ENCODE measurements around the gene CDK5.

CDK5 gene

DNA sequence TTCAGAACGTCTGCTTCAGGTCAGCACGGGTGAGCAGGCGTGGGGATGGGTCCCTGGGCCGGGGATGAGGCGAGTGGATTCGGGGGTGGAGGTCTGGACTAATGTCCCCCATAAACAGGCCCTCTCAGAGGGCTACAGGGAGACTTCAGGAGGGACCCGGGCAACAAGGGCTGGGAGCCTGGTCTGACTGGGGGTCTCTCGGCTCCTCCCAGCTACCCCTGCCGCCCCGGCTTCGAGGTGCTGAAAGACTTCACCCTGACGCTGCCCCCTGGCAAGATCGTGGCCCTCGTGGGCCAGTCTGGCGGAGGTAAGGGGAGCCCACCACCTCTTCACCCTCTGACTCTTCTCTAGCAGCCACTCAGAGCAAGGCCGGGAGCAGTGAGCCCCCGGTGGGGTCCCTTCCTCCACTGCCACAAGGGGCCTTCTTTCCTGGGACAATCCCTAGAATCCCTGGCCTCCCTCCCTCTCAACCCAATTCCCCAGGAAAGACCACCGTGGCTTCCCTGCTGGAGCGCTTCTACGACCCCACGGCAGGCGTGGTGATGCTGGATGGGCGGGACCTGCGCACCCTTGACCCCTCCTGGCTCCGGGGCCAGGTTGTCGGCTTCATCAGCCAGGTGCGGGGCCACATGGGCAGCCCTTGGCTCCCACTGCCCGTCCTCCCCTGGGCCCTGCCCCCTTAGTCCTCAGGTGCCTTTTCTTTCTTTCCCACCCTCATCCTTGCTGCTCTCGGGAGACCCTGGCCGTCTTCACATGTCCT is 16.9 kb downstream of the CDK5 start:
- Histone ChIP-seq H3K9me3 (ENCODE audit: insufficient read depth, low read length) (no peaks in the 10 kb centered on the region), H3K4me3 (ENCODE audit: low read length) (no peak overlapping the region), H2AFZ (ENCODE audit: low read depth, low read length) (no peak overlapping the region), H3K27me3 (ENCODE audit: low read depth, low read length) (no peaks in the 10 kb centered on the region), H3K4me1 (ENCODE audit: low read length) (no peaks in the 10 kb centered on the region), H3K4me2 (ENCODE audit: low read length) (no peak overlapping the region), H3K9ac (ENCODE audit: low read length) (no peak overlapping the region), H3K79me2 (ENCODE audit: low read length) (no peaks in the 10 kb centered on the region), H3K36me3 (replicated peaks; ENCODE audit: low read depth, low read length) (no peaks in the 10 kb centered on the region), H3K27ac (ENCODE audit: low read length) (no peak overlapping the region), H4K20me1 (ENCODE audit: insufficient read depth, low read length) (no peaks in the 10 kb centered on the region)
- no peak for TF ChIP-seq CTCF (IDR thresholded peaks at IDR 0.05; ENCODE audit: low read depth, low read length)
- no peak for TF ChIP-seq EZH2phosphoT487 (IDR thresholded peaks at IDR 0.05; ENCODE audit: low read depth)

DNA sequence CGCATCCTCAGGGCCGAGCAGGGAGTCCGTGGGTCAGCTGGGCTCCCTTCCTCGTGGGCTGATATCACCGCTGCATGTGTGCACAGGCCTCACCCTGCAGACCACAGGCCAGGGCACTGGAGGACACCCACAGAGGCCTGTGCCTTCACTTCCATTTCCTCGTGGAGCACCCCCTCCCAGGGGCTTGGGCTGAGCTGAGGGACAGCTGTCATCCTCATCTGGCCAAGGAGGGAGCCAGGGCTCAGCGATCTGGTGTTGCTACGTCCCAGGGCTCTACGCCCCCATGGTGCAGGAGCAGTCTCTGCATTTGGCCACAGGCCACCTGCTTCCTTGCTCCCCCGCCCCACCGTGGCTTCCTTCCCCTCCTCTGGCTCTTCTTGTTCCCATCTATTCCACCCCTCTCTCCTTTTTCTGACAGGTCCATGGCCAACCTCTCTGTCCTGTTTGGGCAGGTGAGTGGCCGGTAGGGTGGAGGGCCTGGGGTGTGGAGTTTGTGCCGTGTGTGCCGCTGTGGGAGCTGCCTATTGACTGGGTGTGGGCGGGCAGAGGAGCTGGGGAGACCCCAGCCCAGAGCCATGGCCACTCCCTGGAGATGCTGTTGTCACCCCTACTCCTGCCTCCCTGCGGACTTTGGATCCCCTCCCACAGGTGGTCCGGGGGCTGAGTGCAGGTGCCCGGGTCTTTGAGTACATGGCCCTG is 17.7 kb downstream of the CDK5 start:
- H3K4me1 ChIP-seq (ENCODE audit: low read length) = no peaks in the 10 kb centered on the region
- no peak for TF ChIP-seq CTCF (IDR thresholded peaks at IDR 0.05; ENCODE audit: low read depth, low read length)
- no peak for TF ChIP-seq EZH2phosphoT487 (IDR thresholded peaks at IDR 0.05; ENCODE audit: low read depth)
- no peaks in the 10 kb centered on the region for H3K79me2 ChIP-seq (ENCODE audit: low read length)
- H3K27me3 ChIP-seq (ENCODE audit: low read depth, low read length) = no peaks in the 10 kb centered on the region
- no peak overlapping the region for H3K27ac ChIP-seq (ENCODE audit: low read length)
- no peak overlapping the region for H3K9ac ChIP-seq (ENCODE audit: low read length)
- no peak overlapping the region for H3K4me2 ChIP-seq (ENCODE audit: low read length)
- H3K9me3 ChIP-seq (ENCODE audit: insufficient read depth, low read length) = no peaks in the 10 kb centered on the region
- no peak overlapping the region for H2AFZ ChIP-seq (ENCODE audit: low read depth, low read length)
- no peak overlapping the region for H3K4me3 ChIP-seq (ENCODE audit: low read length)
- H3K36me3 ChIP-seq (replicated peaks; ENCODE audit: low read depth, low read length) = no peaks in the 10 kb centered on the region
- no peaks in the 10 kb centered on the region for H4K20me1 ChIP-seq (ENCODE audit: insufficient read depth, low read length)

DNA sequence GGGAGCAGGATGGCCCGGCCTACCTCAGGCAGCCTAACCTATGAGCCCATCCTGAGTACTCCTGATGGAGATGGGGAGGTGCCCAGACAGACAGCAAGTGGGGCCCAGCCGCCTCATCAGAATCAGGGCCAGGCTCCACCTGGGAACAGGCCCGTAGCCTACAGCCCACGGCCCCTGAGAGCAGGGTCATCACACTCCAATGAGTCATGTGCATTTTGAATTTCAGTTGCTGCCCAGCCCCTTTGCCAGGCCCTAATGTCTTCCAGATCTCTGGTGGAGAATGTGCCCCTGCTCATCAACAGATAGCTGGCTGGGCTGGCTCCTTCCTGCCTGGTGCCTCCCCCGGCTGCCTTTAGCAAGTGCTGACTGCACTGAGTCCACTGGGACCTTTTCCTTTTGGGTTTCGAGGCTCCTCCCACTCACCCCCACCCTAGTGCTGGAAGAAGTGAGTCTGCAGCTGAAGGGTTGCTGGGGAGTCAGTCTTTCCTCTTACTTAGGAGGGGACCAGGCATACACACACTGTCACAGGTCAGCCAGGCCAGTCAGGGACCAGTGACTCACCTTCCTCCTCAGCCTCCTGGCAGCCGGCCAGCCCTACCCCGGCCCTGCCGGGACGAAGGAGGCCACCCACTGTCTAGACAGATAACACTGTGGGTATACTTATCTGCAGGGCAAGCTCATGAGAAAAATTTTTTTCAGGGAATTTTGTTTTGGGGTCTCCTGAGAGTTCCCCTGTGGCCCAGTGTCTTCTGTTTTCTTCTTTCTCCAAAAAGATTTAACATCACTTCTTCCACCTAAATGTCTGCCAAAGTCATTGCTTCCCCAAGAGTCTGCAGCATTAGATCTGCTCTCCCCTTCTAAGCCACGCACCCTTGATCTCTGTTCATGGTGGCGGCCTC is 18.5 kb downstream of the CDK5 start:
- Histone ChIP-seq H3K4me1 (ENCODE audit: low read length) (no peaks in the 10 kb centered on the region), H3K4me2 (ENCODE audit: low read length) (no peak overlapping the region), H3K4me3 (ENCODE audit: low read length) (no peak overlapping the region), H3K27me3 (ENCODE audit: low read depth, low read length) (no peaks in the 10 kb centered on the region), H3K9ac (ENCODE audit: low read length) (no peak overlapping the region), H3K27ac (ENCODE audit: low read length) (no peak overlapping the region), H3K36me3 (replicated peaks; ENCODE audit: low read depth, low read length) (no peaks in the 10 kb centered on the region), H2AFZ (ENCODE audit: low read depth, low read length) (no peak overlapping the region), H3K79me2 (ENCODE audit: low read length) (no peaks in the 10 kb centered on the region), H4K20me1 (ENCODE audit: insufficient read depth, low read length) (no peaks in the 10 kb centered on the region), H3K9me3 (ENCODE audit: insufficient read depth, low read length) (no peaks in the 10 kb centered on the region)
- no peak for TF ChIP-seq CTCF (IDR thresholded peaks at IDR 0.05; ENCODE audit: low read depth, low read length)
- no peak for TF ChIP-seq EZH2phosphoT487 (IDR thresholded peaks at IDR 0.05; ENCODE audit: low read depth)

- Histone ChIP-seq H3K27me3 (ENCODE audit: low read depth, low read length) (no peaks in the 10 kb centered on the region), H3K9me3 (ENCODE audit: insufficient read depth, low read length) (no peaks in the 10 kb centered on the region), H3K79me2 (ENCODE audit: low read length) (no peaks in the 10 kb centered on the region), H3K9ac (ENCODE audit: low read length) (no peak overlapping the region), H3K4me2 (ENCODE audit: low read length) (no peak overlapping the region), H3K4me1 (ENCODE audit: low read length) (no peaks in the 10 kb centered on the region), H4K20me1 (ENCODE audit: insufficient read depth, low read length) (no peaks in the 10 kb centered on the region), H3K4me3 (ENCODE audit: low read length) (no peak overlapping the region), H3K36me3 (replicated peaks; ENCODE audit: low read depth, low read length) (no peaks in the 10 kb centered on the region), H3K27ac (ENCODE audit: low read length) (no peak overlapping the region), H2AFZ (ENCODE audit: low read depth, low read length) (no peak overlapping the region)
- TF ChIP-seq EZH2phosphoT487 (IDR thresholded peaks at IDR 0.05; ENCODE audit: low read depth) (no peak), CTCF (IDR thresholded peaks at IDR 0.05; ENCODE audit: low read depth, low read length) (no peak)
Measured at GRCh38 chr7:151035902-151036301, 21.8 kb downstream of the CDK5 start.
